Endodermal cell (in vitro differentiated cells): ENCODE results near the gene CTDSP1. TPM values are rescaled to one million over a fixed set of nuclear protein-coding genes. Genes with fewer than 3 reads are reported as not detected.
A peak's percentile ranks its signal among the peaks of the same experiment; 100 is the strongest.

Source experiments
- DNase-seq: peaks from one replicate; pipeline ENCODE4 v3.0.0-alpha.2; 2017
- H3K27ac ChIP-seq: 2 replicates; pipeline ENCODE4 v1.5.1; 2013; ENCODE audit warnings: mild to moderate bottlenecking, low read depth, low read length, moderate library complexity
- H3K27me3 ChIP-seq: 2 replicates; pipeline ENCODE4 v1.6.1; 2013; ENCODE audit warnings: mild to moderate bottlenecking, low read length, moderate library complexity; ENCODE audit not compliant: insufficient read depth, control insufficient read depth, poor library complexity, severe bottlenecking
- H3K36me3 ChIP-seq: 2 replicates; pipeline ENCODE4 v1.7.0; 2013; ENCODE audit warnings: mild to moderate bottlenecking, low read length, moderate library complexity; ENCODE audit not compliant: control insufficient read depth, insufficient read depth
- H3K4me1 ChIP-seq: one replicate; pipeline ENCODE4 v1.7.0; 2013; ENCODE audit warnings: low read length; ENCODE audit not compliant: control insufficient read depth, insufficient read depth
- H3K4me3 ChIP-seq: 2 replicates; pipeline ENCODE4 v1.5.1; 2013; ENCODE audit warnings: mild to moderate bottlenecking, low read length, moderate library complexity
- H3K9ac ChIP-seq: 2 replicates; pipeline ENCODE4 v1.6.1; 2013; ENCODE audit warnings: mild to moderate bottlenecking, low read length, moderate library complexity; ENCODE audit not compliant: poor library complexity, severe bottlenecking; ENCODE audit errors: extremely low read depth
- H3K9me3 ChIP-seq: 2 replicates; pipeline ENCODE4 v1.6.1; 2013; ENCODE audit warnings: mild to moderate bottlenecking, low read length, moderate library complexity; ENCODE audit not compliant: control insufficient read depth
- H3K27ac Mint-ChIP-seq: 2 replicates; pipeline ENCODE4 v1.8.0; 2020; ENCODE audit warnings: mixed read lengths
- H3K27me3 Mint-ChIP-seq: 2 replicates; pipeline ENCODE4 v1.8.0; 2021; ENCODE audit warnings: mild to moderate bottlenecking, mixed read lengths; ENCODE audit not compliant: insufficient read depth
- H3K36me3 Mint-ChIP-seq: 2 replicates; pipeline ENCODE4 v1.8.0; 2020; ENCODE audit warnings: low read depth, mixed read lengths
- H3K4me1 Mint-ChIP-seq: 2 replicates; pipeline ENCODE4 v1.8.0; 2020; ENCODE audit warnings: mixed read lengths
- H3K4me3 Mint-ChIP-seq: 2 replicates; pipeline ENCODE4 v1.8.0; 2020; ENCODE audit warnings: mild to moderate bottlenecking, moderate library complexity, mixed read lengths
- H3K9me3 Mint-ChIP-seq: 2 replicates; pipeline ENCODE4 v1.8.0; 2020; ENCODE audit warnings: mild to moderate bottlenecking, mixed read lengths
- CTCF ChIP-seq: fragments of 200-600 bp; sonication (generic); conservative IDR thresholded peaks from 2 replicates; pipeline ENCODE4 v1.5.0; 2021; ENCODE audit warnings: antibody characterized with exemption, mild to moderate bottlenecking
- WGBS, 2 experiments: methylation state at CpG; one replicate each; pipeline versions ENCODE4 v1.1.5 to v1.1.7; 2013; ENCODE audit warnings: missing lambda C conversion rate in 2 of 2, mixed read lengths in 1 of 2; ENCODE audit not compliant: insufficient coverage in 1 of 2, insufficient read length in 1 of 2; 5-methylcytosine and 5-hydroxymethylcytosine counted together
- microRNA-seq: library from miRNA; unstranded; fragments of <30 nt; microRNA quantifications from one replicate; pipeline ENCODE4 v1.2.0, GENCODE V29; 2020; ENCODE audit warnings: borderline microRNAs expressed
- total RNA-seq, 2 donors: library from RNA; stranded (reverse); fragmentation: NEBNext Ultra II Directional in 1 of 2; extraction: Animal tissue kit (Norgen Biotek cat#: 25700) in 1 of 2; gene quantifications; 2 replicates in 1 of 2; 3 replicates in 1 of 2; pipeline ENCODE4 v1.2.1, GENCODE V29; 2021

CTDSP1 gene
- total RNA-seq, 2 donors from 2014 or later = 66.8 to 123 TPM

DNA sequence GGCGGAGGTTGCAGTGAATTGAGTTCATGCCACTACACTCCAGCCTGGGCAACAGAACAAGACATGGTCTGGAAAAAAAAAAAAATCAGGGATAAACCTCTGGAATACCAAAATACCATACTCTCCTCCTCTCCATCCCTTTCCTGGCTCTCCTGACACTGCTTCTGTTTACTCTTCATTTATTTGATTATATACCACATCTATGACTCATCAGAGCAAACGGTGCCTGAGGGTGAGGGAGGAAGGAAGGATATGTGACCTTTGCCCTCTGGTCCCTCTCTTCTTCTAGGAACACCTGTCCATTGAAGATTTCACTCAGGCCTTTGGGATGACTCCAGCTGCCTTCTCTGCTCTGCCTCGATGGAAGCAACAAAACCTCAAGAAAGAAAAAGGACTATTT, 49.3 kb downstream of the CTDSP1 start:
- Histone ChIP-seq H3K27me3 (no peaks in the 10 kb centered on the region), H3K36me3 (peaks cover 64% of the 10 kb centered on the region), H3K4me3 (no peak overlapping the region), H3K4me1 (no peaks in the 10 kb centered on the region), H3K9ac (no peak overlapping the region), H3K9me3 (no peaks in the 10 kb centered on the region), H3K27ac (no peak overlapping the region)
- no peak for DNase-seq
- Mint-ChIP-seq H3K9me3 (no peaks in the 10 kb centered on the region), H3K27ac (no peak overlapping the region), H3K4me3 (no peak overlapping the region), H3K27me3 (no peaks in the 10 kb centered on the region), H3K4me1 (no peaks in the 10 kb centered on the region), H3K36me3 (peaks cover 63% of the 10 kb centered on the region)
- 83 to 100% methylated on average over 1 to 3 of the region's 3 CpGs for WGBS, 2 experiments
- TF ChIP-seq CTCF = no peak

GRCh38 chr2:218452079-218452478, 52.4 kb downstream of the CTDSP1 start:
- Mint-ChIP-seq H3K27me3 (no peaks in the 10 kb centered on the region), H3K27ac (no peak overlapping the region), H3K36me3 (peaks cover 72% of the 10 kb centered on the region), H3K4me1 (no peaks in the 10 kb centered on the region), H3K9me3 (peaks cover 13% of the 10 kb centered on the region), H3K4me3 (no peak overlapping the region)
- no peak for TF ChIP-seq CTCF
- H3K4me3 ChIP-seq = no peak overlapping the region
- H3K36me3 ChIP-seq = peaks cover 85% of the 10 kb centered on the region
- 82% methylated on average over 1 of the region's 1 CpG; no CpG with 5 or more reads in 1 of the 2 experiments for WGBS, 2 experiments
- H3K4me1 ChIP-seq = no peaks in the 10 kb centered on the region
- DNase-seq = no peak
- no peak overlapping the region for H3K9ac ChIP-seq
- H3K9me3 ChIP-seq = peaks cover 18% of the 10 kb centered on the region
- no peak overlapping the region for H3K27ac ChIP-seq
- no peaks in the 10 kb centered on the region for H3K27me3 ChIP-seq

Small RNAs within 50 kb of the gene (microRNA-seq; reads per million reads assigned to microRNA genes)
- 2,400 reads per million, percentile 96 among the genes with 10 or more reads in this experiment for gene MIR26B

Other genes starting within 250 kb of the CTDSP1 start
- gene CXCR1, start 232.9 kb upstream of the CTDSP1 start, total RNA-seq = not detected
- gene ARPC2, start 182.7 kb upstream of the CTDSP1 start, total RNA-seq = 100 to 1,000 TPM; 243 to 247 TPM
- under 1 TPM; 0.18 TPM for gene GPBAR1, start 138.9 kb upstream of the CTDSP1 start, total RNA-seq
- 10 to 100 TPM; 89.2 to 97.2 TPM for gene AAMP, start 129.7 kb upstream of the CTDSP1 start, total RNA-seq
- 10 to 100 TPM; 33.9 to 39.6 TPM for gene PNKD, start 129.3 kb upstream of the CTDSP1 start, total RNA-seq
- gene TMBIM1, start 107.4 kb upstream of the CTDSP1 start, total RNA-seq = 10 to 100 TPM; 50.7 to 53.8 TPM
- gene CATIP, start 43.0 kb upstream of the CTDSP1 start, total RNA-seq = 1 to 10 TPM in 1 of 2 donors, under 1 TPM in 1; 0.22 to 1.0 TPM
- gene SLC11A1, start 17.6 kb upstream of the CTDSP1 start, total RNA-seq = under 1 TPM in 1 of 2 donors, not detected in 1; 0.09 TPM
- 10 to 100 TPM; 70.2 to 83.1 TPM for gene VIL1, start 19.3 kb downstream of the CTDSP1 start, total RNA-seq
- 10 to 100 TPM; 23.2 to 24.0 TPM for gene USP37, start 168.5 kb downstream of the CTDSP1 start, total RNA-seq
- 10 to 100 TPM; 64.2 to 65.6 TPM for gene CNOT9, start 169.0 kb downstream of the CTDSP1 start, total RNA-seq
- gene PLCD4, start 208.0 kb downstream of the CTDSP1 start, total RNA-seq = under 1 TPM; 0.26 to 0.73 TPM